Thyroid gland (tissue), 4 donors: ENCODE data around the gene TRIM27. TPM values are rescaled to one million over a fixed set of nuclear protein-coding genes. Genes with fewer than 3 reads are reported as not detected.
"Not testable (repeated sequence)": the region's sequence is repeated elsewhere in the genome, so short reads cannot be mapped to it uniquely, and the experiment has no call there.

Experiments used
- DNase-seq, 2 donors: peaks; one replicate each; pipeline ENCODE4 v3.0.0-alpha.2; 2019
- H3K27ac ChIP-seq, 3 donors: fragments of 200-600 bp; sonication (generic); 1 replicate in 2 of 3; 2 replicates in 1 of 3; pipeline ENCODE4 v1.5.1; 2016 to 2019; ENCODE audit warnings: mild to moderate bottlenecking in 1 of 3, moderate library complexity in 1 of 3
- H3K27me3 ChIP-seq: fragments of 200-600 bp; sonication (generic); one replicate; pipeline ENCODE4 v1.5.1; 2019
- H3K36me3 ChIP-seq, 2 donors: fragments of 200-600 bp; sonication (generic); one replicate each; pipeline ENCODE4 v1.5.1; 2016 to 2019
- H3K4me1 ChIP-seq, 2 donors: fragments of 200-600 bp; sonication (generic); one replicate each; pipeline ENCODE4 v1.5.1; 2017 to 2019
- H3K4me3 ChIP-seq, 3 donors: fragments of 200-600 bp; sonication (generic); replicated peaks in 1 of 3; 1 replicate in 2 of 3; 2 replicates in 1 of 3; pipeline ENCODE4 v1.5.1; 2016; ENCODE audit warnings: mild to moderate bottlenecking in 1 of 3
- H3K9me3 ChIP-seq: fragments of 200-600 bp; sonication (generic); one replicate; pipeline ENCODE4 v1.5.1; 2017
- POLR2A ChIP-seq, 2 donors: fragments of 450-650 bp; IDR thresholded peaks; one replicate each; pipeline ENCODE4 v1.6.1; 2017; ENCODE audit warnings: antibody characterized with exemption in 2 of 2, mild to moderate bottlenecking in 2 of 2, moderate library complexity in 1 of 2
- WGBS, 2 donors: methylation state at CpG; one replicate each; pipeline ENCODE4 v1.1.5; 2017; 5-methylcytosine and 5-hydroxymethylcytosine counted together
- intact Hi-C: fragments of 100-400 bp; cut with DNase I; formaldehyde crosslinking; loops from one replicate; pipeline ENCODE4 v1.15.1; 2023
- total RNA-seq, 4 donors: library from RNA; depleted of rRNA; stranded (reverse); fragments of >200 nt; gene quantifications; one replicate each; pipeline ENCODE4 v1.2.3, GENCODE V29; 2016
- TF ChIP-seq, protein P1 (sequence below), 6 experiments: fragments of 200-600 bp in 3 of 6; fragments of 450-650 bp in 3 of 6; sonication (generic) in 3 of 6; IDR thresholded peaks; one replicate each; pipeline ENCODE4 v1.5.1; 2016 to 2019; ENCODE audit warnings: antibody characterized with exemption in 6 of 6, mild to moderate bottlenecking in 2 of 6, inconsistent platforms in 1 of 6, moderate library complexity in 1 of 6

TRIM27 gene
- total RNA-seq, 4 donors from 2014 or later = 57.1 to 73.2 (median 66.7) TPM

DNA sequence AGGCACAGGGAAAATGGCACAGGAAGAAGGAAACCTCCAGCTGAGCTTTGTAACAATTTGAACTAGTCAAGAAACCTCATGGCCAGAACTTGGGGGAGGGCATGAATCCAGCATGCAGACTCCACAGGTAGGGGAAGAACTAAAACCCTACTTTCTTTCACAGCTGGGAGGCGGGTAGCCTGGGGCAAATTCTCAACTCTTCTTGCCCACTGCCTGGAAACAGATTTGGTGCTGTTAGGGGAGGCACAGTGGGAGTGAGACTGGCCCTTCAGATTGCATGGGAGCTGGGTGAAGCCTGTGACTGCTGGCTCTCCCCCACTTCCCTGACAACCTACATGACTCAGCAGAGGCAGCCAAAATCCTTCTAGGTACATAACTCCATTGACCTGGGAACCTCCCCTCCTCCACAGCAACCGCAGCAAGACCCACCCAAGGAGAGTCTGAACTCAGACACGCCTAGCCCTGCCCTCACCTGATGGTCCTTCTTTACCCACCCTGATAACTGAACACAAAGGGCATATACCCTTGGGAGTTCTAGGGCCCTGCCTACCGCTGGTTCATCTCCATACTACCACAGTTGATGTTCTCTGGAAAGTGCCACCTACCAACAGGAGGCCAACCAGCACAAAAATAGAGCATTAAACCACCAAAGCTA, 37.2 kb upstream of the TRIM27 start:
- Histone ChIP-seq H3K9me3 (no peaks in the 10 kb centered on the region), H3K4me3 (no peak overlapping the region), H3K27me3 (no peaks in the 10 kb centered on the region), H3K4me1 (no peaks in the 10 kb centered on the region), H3K27ac (no peak overlapping the region), H3K36me3 (no peaks in the 10 kb centered on the region)
- 78 to 91% methylated on average over 4 of the region's 4 CpGs for WGBS, 2 donors
- TF ChIP-seq POLR2A (IDR thresholded peaks at IDR 0.05) = no peak
- TF ChIP-seq, protein P1, sequence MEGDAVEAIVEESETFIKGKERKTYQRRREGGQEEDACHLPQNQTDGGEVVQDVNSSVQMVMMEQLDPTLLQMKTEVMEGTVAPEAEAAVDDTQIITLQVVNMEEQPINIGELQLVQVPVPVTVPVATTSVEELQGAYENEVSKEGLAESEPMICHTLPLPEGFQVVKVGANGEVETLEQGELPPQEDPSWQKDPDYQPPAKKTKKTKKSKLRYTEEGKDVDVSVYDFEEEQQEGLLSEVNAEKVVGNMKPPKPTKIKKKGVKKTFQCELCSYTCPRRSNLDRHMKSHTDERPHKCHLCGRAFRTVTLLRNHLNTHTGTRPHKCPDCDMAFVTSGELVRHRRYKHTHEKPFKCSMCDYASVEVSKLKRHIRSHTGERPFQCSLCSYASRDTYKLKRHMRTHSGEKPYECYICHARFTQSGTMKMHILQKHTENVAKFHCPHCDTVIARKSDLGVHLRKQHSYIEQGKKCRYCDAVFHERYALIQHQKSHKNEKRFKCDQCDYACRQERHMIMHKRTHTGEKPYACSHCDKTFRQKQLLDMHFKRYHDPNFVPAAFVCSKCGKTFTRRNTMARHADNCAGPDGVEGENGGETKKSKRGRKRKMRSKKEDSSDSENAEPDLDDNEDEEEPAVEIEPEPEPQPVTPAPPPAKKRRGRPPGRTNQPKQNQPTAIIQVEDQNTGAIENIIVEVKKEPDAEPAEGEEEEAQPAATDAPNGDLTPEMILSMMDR (IDR thresholded peaks at IDR 0.05) = no peak
- intact Hi-C loops = no loop called here
- no peak for DNase-seq

DNA sequence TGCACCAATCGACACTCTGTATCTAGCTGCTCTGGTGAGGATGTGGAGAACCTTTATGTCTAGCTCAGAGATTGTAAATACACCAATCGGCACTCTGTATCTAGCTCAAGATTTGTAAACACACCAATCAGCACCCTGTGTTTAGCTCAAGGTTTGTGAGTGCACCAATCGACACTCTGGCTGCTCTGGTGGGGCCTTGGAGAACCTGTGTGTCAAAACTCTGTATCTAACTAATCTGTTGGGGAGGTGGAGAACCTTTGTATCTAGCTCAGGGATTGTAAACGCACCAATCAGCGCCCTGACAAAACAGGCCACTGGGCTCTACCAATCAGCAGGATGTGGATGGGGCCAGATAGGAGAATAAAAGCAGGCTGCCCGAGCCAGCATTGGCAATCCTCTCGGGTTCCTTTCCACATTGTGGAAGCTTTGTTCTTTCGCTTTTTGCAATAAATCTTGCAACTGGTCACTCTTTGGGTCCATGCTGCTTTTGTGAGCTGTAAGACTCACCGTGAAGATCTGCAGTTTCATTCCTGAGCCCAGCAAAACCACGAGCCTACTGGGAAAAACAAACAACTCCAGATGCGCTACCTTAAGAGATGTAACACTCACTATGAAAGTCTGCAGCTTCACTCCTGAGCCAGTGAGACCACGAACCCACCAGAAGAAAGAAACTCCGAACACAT, 34.9 kb upstream of the TRIM27 start:
- H3K27me3 ChIP-seq, DNase-seq, H3K27ac ChIP-seq, H3K9me3 ChIP-seq, H3K4me3 ChIP-seq, intact Hi-C loops, H3K36me3 ChIP-seq, H3K4me1 ChIP-seq: not testable (repeated sequence)
- 84 to 88% methylated on average over 11 to 13 of the region's 13 CpGs for WGBS, 2 donors

DNA sequence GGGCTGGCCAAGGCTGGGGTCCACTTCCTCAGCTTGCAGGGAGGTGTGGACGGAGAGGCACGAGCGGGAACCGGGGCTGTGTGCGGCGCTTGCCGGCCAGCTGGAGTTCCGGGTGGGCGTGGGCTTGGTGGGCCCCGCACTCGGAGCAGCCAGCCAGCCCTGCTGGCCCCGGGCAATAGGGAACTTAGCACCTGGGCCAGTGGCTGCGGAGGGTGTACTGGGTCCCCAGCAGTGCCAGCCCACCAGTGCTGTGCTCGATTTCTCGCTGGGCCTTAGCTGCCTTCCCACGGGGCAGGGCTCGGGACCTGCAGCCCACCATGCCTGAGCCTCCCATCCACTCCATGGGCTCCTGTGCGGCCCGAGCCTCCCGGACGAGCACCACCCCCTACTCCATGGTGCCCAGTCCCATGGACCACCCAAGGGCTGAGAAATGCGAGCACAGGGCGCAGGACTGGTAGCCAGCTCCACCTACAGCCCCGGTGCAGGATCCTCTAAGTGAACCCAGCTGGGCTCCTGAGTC, 34.1 kb upstream of the TRIM27 start:
- H3K9me3 ChIP-seq, H3K27ac ChIP-seq, H3K27me3 ChIP-seq, H3K36me3 ChIP-seq, H3K4me3 ChIP-seq, intact Hi-C loops, DNase-seq, H3K4me1 ChIP-seq: not testable (repeated sequence)
- WGBS, 2 donors = 96 to 97% methylated on average over 12 to 16 of the region's 24 CpGs

DNA sequence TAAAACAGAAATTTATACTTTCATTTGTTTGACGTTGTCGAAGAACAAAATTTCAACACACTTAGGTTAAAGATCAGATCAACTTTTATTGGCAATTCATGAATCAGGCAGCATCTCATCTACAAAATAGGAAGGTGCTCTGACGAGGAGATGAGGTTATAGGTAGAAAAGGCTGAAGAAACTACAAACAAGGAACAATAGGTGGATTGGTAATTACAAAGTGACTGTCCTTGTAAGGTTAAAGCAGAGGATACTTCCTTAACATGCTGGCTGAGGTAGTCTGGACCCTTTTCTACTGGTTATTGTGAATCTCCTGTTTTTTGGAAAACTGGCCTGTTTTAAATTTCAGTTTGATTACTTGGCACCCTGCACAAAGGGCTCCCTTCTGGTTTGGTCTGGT, 32.5 kb upstream of the TRIM27 start:
- Histone ChIP-seq H3K36me3 (no peaks in the 10 kb centered on the region), H3K9me3 (no peaks in the 10 kb centered on the region), H3K27ac (no peak overlapping the region), H3K27me3 (no peaks in the 10 kb centered on the region), H3K4me1 (peaks cover 0 to 7% of the 10 kb centered on the region in 2 donors), H3K4me3 (no peak overlapping the region)
- WGBS, 2 donors = 88 to 89% methylated on average over 3 of the region's 3 CpGs
- intact Hi-C loops = no loop called here
- no peak for TF ChIP-seq POLR2A (IDR thresholded peaks at IDR 0.05)
- TF ChIP-seq, protein P1 (IDR thresholded peaks at IDR 0.05) = no peak
- no peak for DNase-seq

DNA sequence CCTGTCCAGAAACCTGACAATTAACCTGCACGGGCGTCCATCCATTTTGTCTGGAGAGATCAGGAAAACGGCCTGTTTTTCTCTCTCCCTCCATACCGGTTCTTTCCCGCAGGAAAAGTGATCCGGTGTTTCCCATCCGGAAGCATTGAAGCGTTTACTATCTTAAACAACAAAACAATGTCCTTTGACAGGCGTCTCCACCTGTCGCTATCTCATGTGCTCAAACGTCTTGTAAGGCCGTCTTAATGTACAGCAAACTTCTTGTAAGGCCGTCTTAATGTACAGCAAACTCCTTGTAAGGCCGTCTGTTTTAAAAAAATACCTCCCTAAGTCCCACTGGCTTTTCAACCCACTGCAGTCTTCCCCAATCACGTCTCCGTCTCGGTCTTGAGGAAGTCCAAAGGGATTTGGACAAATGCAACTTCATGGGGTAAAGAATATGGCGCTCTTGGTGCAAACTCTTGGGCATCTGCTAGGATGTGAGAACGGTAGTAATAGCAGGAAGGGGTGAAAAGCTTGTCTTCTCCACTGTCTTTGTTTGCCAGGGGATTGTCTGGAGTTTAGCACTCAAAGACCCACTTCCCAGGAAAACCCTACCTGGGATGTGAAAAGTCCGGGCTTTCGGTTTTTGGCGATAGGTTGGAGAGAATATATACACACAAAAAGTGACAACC, 29.9 kb upstream of the TRIM27 start:
- no peaks in the 10 kb centered on the region for H3K9me3 ChIP-seq
- H3K4me3 ChIP-seq = peak overlapping the region; percentile 17 to 50 (median 47)
- 5 to 6% methylated on average over 22 of the region's 22 CpGs for WGBS, 2 donors
- H3K36me3 ChIP-seq = no peaks in the 10 kb centered on the region
- no peak overlapping the region for H3K27ac ChIP-seq
- H3K4me1 ChIP-seq = peaks cover 0 to 7% of the 10 kb centered on the region in 2 donors
- no peak for DNase-seq
- H3K27me3 ChIP-seq = no peaks in the 10 kb centered on the region
- no peak for TF ChIP-seq POLR2A (IDR thresholded peaks at IDR 0.05)
- TF ChIP-seq, protein P1 (IDR thresholded peaks at IDR 0.05) = no peak
- intact Hi-C loops = no loop called here
